ENCODE data around the gene CD47. TPM values are rescaled to one million over a fixed set of nuclear protein-coding genes. Genes with fewer than 3 reads are reported as not detected.

Gene CD47
- total RNA-seq = 100 to 1,000 TPM; 153 to 161 TPM

- no peaks in the 10 kb centered on the region for H3K27me3 Mint-ChIP-seq
- POLR2A ChIA-PET = interaction anchor here (1.0 to 10.5 kb wide), 14 partner anchors 9 to 566 kb away, joined by 4 to 259 read pairs (median 8); partner anchors contain the start of gene IFT57
- peak; percentile 97 for DNase-seq
- H3K4me1 Mint-ChIP-seq = peaks cover 25% of the 10 kb centered on the region
- H3K4me3 Mint-ChIP-seq = peak within 1 kb of the TSS; percentile 99
- H3K27ac Mint-ChIP-seq = peak within 1 kb of the TSS; percentile 99
- CTCF ChIA-PET = no interaction called here
- H3K9me3 Mint-ChIP-seq = peaks cover 3% of the 10 kb centered on the region
- peaks cover 25% of the 10 kb centered on the region for H3K36me3 Mint-ChIP-seq (ENCODE audit: low read depth)
These were observed at the start of gene CD47 for GRCh38 chr3:108090701-108091497. TSS of gene CD47 (minus strand) at chr3:108091031. CDS start at chr3:108090908, 123 bp downstream.

- Mint-ChIP-seq H3K4me1 (peaks cover 43% of the 10 kb centered on the region), H3K9me3 (no peaks in the 10 kb centered on the region), H3K4me3 (no peak overlapping the region), H3K27me3 (no peaks in the 10 kb centered on the region), H3K36me3 (ENCODE audit: low read depth) (peaks cover 70% of the 10 kb centered on the region), H3K27ac (no peak overlapping the region)
- POLR2A ChIA-PET = no interaction called here
- DNase-seq = no peak
- CTCF ChIA-PET = interaction anchor here (0.9 to 1.0 kb wide), 2 partner anchors 10 to 16 kb away, joined by 3 to 4 read pairs; no protein-coding TSS in a partner anchor
These were observed 46.6 kb upstream of the CD47 start for GRCh38 chr3:108137460-108137814.

- CTCF ChIA-PET = interaction anchor here (0.9 to 1.0 kb wide), 2 partner anchors 10 to 16 kb away, joined by 3 to 4 read pairs; no protein-coding TSS in a partner anchor
- no peaks in the 10 kb centered on the region for H3K27me3 Mint-ChIP-seq
- H3K36me3 Mint-ChIP-seq (ENCODE audit: low read depth) = peaks cover 70% of the 10 kb centered on the region
- H3K4me3 Mint-ChIP-seq = no peak overlapping the region
- no peaks in the 10 kb centered on the region for H3K9me3 Mint-ChIP-seq
- peaks cover 49% of the 10 kb centered on the region for H3K4me1 Mint-ChIP-seq
- H3K27ac Mint-ChIP-seq = no peak overlapping the region
- no peak for DNase-seq
- POLR2A ChIA-PET = no interaction called here
These were observed 46.0 kb upstream of the CD47 start for GRCh38 chr3:108136561-108137459.

- DNase-seq = no peak
- Mint-ChIP-seq H3K4me3 (peak overlapping the region; percentile 74), H3K27ac (peak overlapping the region; percentile 83), H3K27me3 (no peaks in the 10 kb centered on the region), H3K36me3 (ENCODE audit: low read depth) (peaks cover 78% of the 10 kb centered on the region), H3K9me3 (no peaks in the 10 kb centered on the region), H3K4me1 (peaks cover 69% of the 10 kb centered on the region)
- ChIA-PET CTCF (no interaction called here), POLR2A (interaction anchor here (1.1 to 3.2 kb wide), 5 partner anchors 9 to 166 kb away, joined by 3 to 25 read pairs (median 3); no protein-coding TSS in a partner anchor)
These were observed 43.7 kb upstream of the CD47 start for GRCh38 chr3:108134555-108134880.

- no peaks in the 10 kb centered on the region for H3K27me3 Mint-ChIP-seq
- H3K27ac Mint-ChIP-seq = peak overlapping the region; percentile 83
- H3K4me3 Mint-ChIP-seq = peak overlapping the region; percentile 74
- ChIA-PET CTCF (no interaction called here), POLR2A (interaction anchor here (0.5 to 3.2 kb wide), 11 partner anchors 9 to 781 kb away, joined by 3 to 25 read pairs (median 3); partner anchors contain the start of genes CIP2A and DZIP3)
- peaks cover 74% of the 10 kb centered on the region for H3K4me1 Mint-ChIP-seq
- no peak for DNase-seq
- H3K9me3 Mint-ChIP-seq = no peaks in the 10 kb centered on the region
- peaks cover 79% of the 10 kb centered on the region for H3K36me3 Mint-ChIP-seq (ENCODE audit: low read depth)
These were observed 43.2 kb upstream of the CD47 start for GRCh38 chr3:108133858-108134554.

GRCh38 chr3:108133048-108133369 is 42.2 kb upstream of the CD47 start:
- peaks cover 84% of the 10 kb centered on the region for H3K36me3 Mint-ChIP-seq (ENCODE audit: low read depth)

GRCh38 chr3:108131475-108132134 is 40.8 kb upstream of the CD47 start:
- peaks cover 77% of the 10 kb centered on the region for H3K36me3 Mint-ChIP-seq (ENCODE audit: low read depth)
- peaks cover 5% of the 10 kb centered on the region for H3K9me3 Mint-ChIP-seq
- ChIA-PET CTCF (interaction anchor here (1.5 kb wide), 1 partner anchor 44 kb away, joined by 3 read pairs; no protein-coding TSS in a partner anchor), POLR2A (interaction anchor here (0.9 to 1.8 kb wide), 4 partner anchors 13 to 204 kb away, joined by 3 to 5 read pairs (median 4); partner anchors contain the start of gene IFT57)
- peak overlapping the region; percentile 40 for H3K27ac Mint-ChIP-seq
- no peak for DNase-seq
- H3K27me3 Mint-ChIP-seq = no peaks in the 10 kb centered on the region
- H3K4me3 Mint-ChIP-seq = no peak overlapping the region
- H3K4me1 Mint-ChIP-seq = peaks cover 88% of the 10 kb centered on the region

More at GRCh38 chr3:108133048-108133369, 42.2 kb upstream of the CD47 start:
- Mint-ChIP-seq H3K4me3 (peak overlapping the region; percentile 38), H3K27me3 (no peaks in the 10 kb centered on the region), H3K9me3 (peaks cover 5% of the 10 kb centered on the region), H3K4me1 (peaks cover 84% of the 10 kb centered on the region), H3K27ac (peak overlapping the region; percentile 5)
- no peak for DNase-seq
- ChIA-PET POLR2A (interaction anchor here (1.1 to 3.2 kb wide), 9 partner anchors 8 to 160 kb away, joined by 3 to 25 read pairs (median 4); partner anchors contain the start of gene IFT57), CTCF (interaction anchor here (1.2 kb wide), 1 partner anchor 25 kb away, joined by 3 read pairs; no protein-coding TSS in a partner anchor)

GRCh38 chr3:108130701-108131474 is 40.1 kb upstream of the CD47 start:
- no peaks in the 10 kb centered on the region for H3K27me3 Mint-ChIP-seq
- H3K27ac Mint-ChIP-seq = peak overlapping the region; percentile 11
- no peak for DNase-seq
- ChIA-PET CTCF (interaction anchor here (1.5 kb wide), 1 partner anchor 43 kb away, joined by 3 read pairs; no protein-coding TSS in a partner anchor), POLR2A (interaction anchor here (0.9 to 1.3 kb wide), 3 partner anchors 13 to 203 kb away, joined by 3 to 4 read pairs (median 3); no protein-coding TSS in a partner anchor)
- peaks cover 88% of the 10 kb centered on the region for H3K4me1 Mint-ChIP-seq
- no peak overlapping the region for H3K4me3 Mint-ChIP-seq
- H3K9me3 Mint-ChIP-seq = peaks cover 5% of the 10 kb centered on the region
- peaks cover 75% of the 10 kb centered on the region for H3K36me3 Mint-ChIP-seq (ENCODE audit: low read depth)

- ChIA-PET CTCF (interaction anchor here (1.5 kb wide), 1 partner anchor 42 kb away, joined by 3 read pairs; no protein-coding TSS in a partner anchor), POLR2A (interaction anchor here (1.2 kb wide), 1 partner anchor 202 kb away, joined by 3 read pairs; no protein-coding TSS in a partner anchor)
- H3K9me3 Mint-ChIP-seq = peaks cover 5% of the 10 kb centered on the region
- H3K27ac Mint-ChIP-seq = no peak overlapping the region
- peaks cover 88% of the 10 kb centered on the region for H3K4me1 Mint-ChIP-seq
- peaks cover 70% of the 10 kb centered on the region for H3K36me3 Mint-ChIP-seq (ENCODE audit: low read depth)
- no peaks in the 10 kb centered on the region for H3K27me3 Mint-ChIP-seq
- DNase-seq = no peak
- no peak overlapping the region for H3K4me3 Mint-ChIP-seq
These were observed 39.4 kb upstream of the CD47 start for GRCh38 chr3:108130236-108130635.

- DNase-seq = peak; percentile 80
- Mint-ChIP-seq H3K27me3 (no peaks in the 10 kb centered on the region), H3K4me1 (peaks cover 84% of the 10 kb centered on the region), H3K4me3 (peak overlapping the region; percentile 82), H3K27ac (peak overlapping the region; percentile 97), H3K36me3 (ENCODE audit: low read depth) (peaks cover 52% of the 10 kb centered on the region), H3K9me3 (peaks cover 5% of the 10 kb centered on the region)
- ChIA-PET POLR2A (interaction anchor here (0.6 to 8.8 kb wide), 14 partner anchors 9 to 462 kb away, joined by 3 to 259 read pairs (median 6); partner anchors contain the start of genes CD47, CIP2A, DZIP3 and HHLA2), CTCF (interaction anchor here (0.7 to 2.6 kb wide), 3 partner anchors 38 to 350 kb away, joined by 3 to 7 read pairs (median 4); no protein-coding TSS in a partner anchor)
These were observed 36.6 kb upstream of the CD47 start for GRCh38 chr3:108127301-108127988.
